ENCODE results near the gene BCL7C. TPM values are rescaled to one million over a fixed set of nuclear protein-coding genes. Genes with fewer than 3 reads are reported as not detected.

BCL7C gene
- total and polyA plus RNA-seq, 8 donors, result 9.2 to 29.3 (median 11.2) TPM

GRCh38 chr16:30886145-30886544, 7.7 kb downstream of the BCL7C start:
- Histone ChIP-seq H3K4me1 (no peaks in the 10 kb centered on the region), H3K27me3 (no peaks in the 10 kb centered on the region), H3K36me3 (no peaks in the 10 kb centered on the region), H3K4me3 (no peak overlapping the region), H3K9me3 (no peaks in the 10 kb centered on the region), H3K27ac (no peak overlapping the region)
- ATAC-seq (no peak), FAIRE-seq (no peak), DNase-seq (peak in 1 of 6 donors; percentile 8)
- 67 to 78% methylated on average over 1 of the region's 1 CpG for WGBS, 2 donors
- TF ChIP-seq CTCF (IDR thresholded peaks at IDR 0.05), result no peak
- intact Hi-C loops (cut with DNase I), result no loop called here

GRCh38 chr16:30885196-30885595, 8.7 kb downstream of the BCL7C start:
- H3K4me1 ChIP-seq, result no peaks in the 10 kb centered on the region
- FAIRE-seq, result no peak
- ATAC-seq, result no peak
- no peaks in the 10 kb centered on the region for H3K9me3 ChIP-seq
- TF ChIP-seq CTCF (IDR thresholded peaks at IDR 0.05), result no peak
- WGBS, 2 donors, result 92 to 93% methylated on average over 9 of the region's 9 CpGs
- no peaks in the 10 kb centered on the region for H3K36me3 ChIP-seq
- H3K27ac ChIP-seq, result no peak overlapping the region
- intact Hi-C loops (cut with DNase I), result no loop called here
- H3K27me3 ChIP-seq, result no peaks in the 10 kb centered on the region
- H3K4me3 ChIP-seq, result no peak overlapping the region
- no peak for DNase-seq

GRCh38 chr16:30884760-30885159, 9.1 kb downstream of the BCL7C start:
- H3K4me1 ChIP-seq, result no peaks in the 10 kb centered on the region
- no peak for FAIRE-seq
- H3K27ac ChIP-seq, result no peak overlapping the region
- H3K4me3 ChIP-seq, result no peak overlapping the region
- TF ChIP-seq CTCF (IDR thresholded peaks at IDR 0.05), result no peak
- no peaks in the 10 kb centered on the region for H3K9me3 ChIP-seq
- intact Hi-C loops (cut with DNase I), result no loop called here
- no peaks in the 10 kb centered on the region for H3K27me3 ChIP-seq
- ATAC-seq, result no peak
- no peak for DNase-seq
- no peaks in the 10 kb centered on the region for H3K36me3 ChIP-seq
- 83 to 90% methylated on average over 3 of the region's 3 CpGs for WGBS, 2 donors

- no peak overlapping the region for H3K4me3 ChIP-seq
- FAIRE-seq, result no peak
- intact Hi-C loops (cut with DNase I), result no loop called here
- TF ChIP-seq CTCF (IDR thresholded peaks at IDR 0.05), result no peak
- no peak for ATAC-seq
- no peak overlapping the region for H3K27ac ChIP-seq
- no peaks in the 10 kb centered on the region for H3K36me3 ChIP-seq
- H3K4me1 ChIP-seq, result no peaks in the 10 kb centered on the region
- no peaks in the 10 kb centered on the region for H3K9me3 ChIP-seq
- no peaks in the 10 kb centered on the region for H3K27me3 ChIP-seq
- 78 to 85% methylated on average over 4 of the region's 4 CpGs for WGBS, 2 donors
- peak in 1 of 6 donors; percentile 16 for DNase-seq
These were observed 11.2 kb downstream of the BCL7C start for GRCh38 chr16:30882429-30883310.

GRCh38 chr16:30876867-30877266, 17.0 kb downstream of the BCL7C start:
- Histone ChIP-seq H3K4me1 (peaks cover 4 to 9% (median 6%) of the 10 kb centered on the region in 3 donors), H3K27me3 (no peaks in the 10 kb centered on the region), H3K27ac (peak overlapping the region in 3 of 4 donors; percentile 85 to 90 (median 87)), H3K36me3 (no peaks in the 10 kb centered on the region), H3K4me3 (peak overlapping the region in 1 of 4 donors; percentile 69), H3K9me3 (no peaks in the 10 kb centered on the region)
- 78 to 84% methylated on average over 5 of the region's 5 CpGs for WGBS, 2 donors
- no peak for ATAC-seq
- no peak for DNase-seq
- no peak for FAIRE-seq
- no peak for TF ChIP-seq CTCF (IDR thresholded peaks at IDR 0.05)
- intact Hi-C loops (cut with DNase I), result loop anchor here in 1 of 3 donors (10.0 kb wide), 1 partner anchor 112 kb away; the partner anchor contains the start of genes CFAP119 and RNF40

Data from pancreas (tissue), 10 donors.